Astrocyte (in vitro differentiated cells and primary cell): ENCODE measurements around the gene PTPRCAP. TPM values are rescaled to one million over a fixed set of nuclear protein-coding genes. Genes with fewer than 3 reads are reported as not detected.
A peak's percentile ranks its signal among the peaks of the same experiment; 100 is the strongest.

Experiments used
- DNase-seq: peaks from one replicate; pipeline ENCODE4 v3.0.0-alpha.2; 2010; ENCODE audit warnings: low read depth
- FAIRE-seq: peaks from 2 replicates; lab custom pipeline; 2011; peaks lifted over from hg19 to GRCh38; lab: Jason Lieb, UNC
- H2AFZ ChIP-seq: 2 replicates; pipeline ENCODE4 v1.6.0; 2012; ENCODE audit warnings: low read depth, low read length, inconsistent platforms
- H3K27ac ChIP-seq: 2 replicates; pipeline ENCODE4 v1.5.1; 2011; ENCODE audit warnings: low read depth, low read length, inconsistent platforms
- H3K27me3 ChIP-seq: 2 replicates; pipeline ENCODE4 v1.6.0; 2011; ENCODE audit warnings: low read length, inconsistent platforms; ENCODE audit not compliant: insufficient read depth
- H3K36me3 ChIP-seq: 2 replicates; pipeline ENCODE4 v1.5.1; 2011; ENCODE audit warnings: low read length, inconsistent platforms; ENCODE audit not compliant: insufficient read depth
- H3K4me1 ChIP-seq: 2 replicates; pipeline ENCODE4 v1.5.1; 2011; ENCODE audit warnings: low read length, inconsistent platforms; ENCODE audit not compliant: insufficient read depth
- H3K4me2 ChIP-seq: 2 replicates; pipeline ENCODE4 v1.6.0; 2012; ENCODE audit warnings: low read length, inconsistent platforms
- H3K4me3 ChIP-seq: 2 replicates; pipeline ENCODE4 v1.5.1; 2011; ENCODE audit warnings: low read depth, mild to moderate bottlenecking, low read length, inconsistent platforms; ENCODE audit not compliant: insufficient read depth
- H3K79me2 ChIP-seq: 2 replicates; pipeline ENCODE4 v1.6.0; 2012; ENCODE audit warnings: mild to moderate bottlenecking, low read length, inconsistent platforms; ENCODE audit not compliant: insufficient read depth
- H3K9ac ChIP-seq: 2 replicates; pipeline ENCODE4 v1.6.0; 2012; ENCODE audit warnings: mild to moderate bottlenecking, low read length, inconsistent platforms
- H3K9me3 ChIP-seq: 2 replicates; pipeline ENCODE4 v1.5.1; 2012; ENCODE audit warnings: low read depth, mild to moderate bottlenecking, low read length, inconsistent platforms; ENCODE audit not compliant: insufficient read depth
- H4K20me1 ChIP-seq: 2 replicates; pipeline ENCODE4 v1.6.0; 2012; ENCODE audit warnings: low read length, inconsistent platforms; ENCODE audit not compliant: insufficient read depth
- H3K27ac Mint-ChIP-seq: one replicate; pipeline ENCODE4 v1.8.0; 2021; ENCODE audit warnings: mild to moderate bottlenecking, mixed read lengths; ENCODE audit not compliant: unreplicated experiment
- H3K27me3 Mint-ChIP-seq: one replicate; pipeline ENCODE4 v1.8.0; 2021; ENCODE audit warnings: low read depth, mixed read lengths; ENCODE audit not compliant: unreplicated experiment
- H3K36me3 Mint-ChIP-seq: one replicate; pipeline ENCODE4 v1.8.0; 2021; ENCODE audit warnings: low read depth, mixed read lengths; ENCODE audit not compliant: unreplicated experiment
- H3K4me1 Mint-ChIP-seq: one replicate; pipeline ENCODE4 v1.8.0; 2021; ENCODE audit warnings: low read depth, mixed read lengths; ENCODE audit not compliant: unreplicated experiment
- H3K4me3 Mint-ChIP-seq: one replicate; pipeline ENCODE4 v1.8.0; 2021; ENCODE audit warnings: mild to moderate bottlenecking, moderate library complexity, mixed read lengths; ENCODE audit not compliant: unreplicated experiment
- H3K9me3 Mint-ChIP-seq: one replicate; pipeline ENCODE4 v1.8.0; 2021; ENCODE audit warnings: mild to moderate bottlenecking, mixed read lengths; ENCODE audit not compliant: unreplicated experiment
- CTCF ChIP-seq: IDR thresholded peaks from 2 replicates; pipeline ENCODE4 v1.5.1; 2011; ENCODE audit warnings: low read depth, mild to moderate bottlenecking, inconsistent platforms, low read length, moderate library complexity; ENCODE audit not compliant: insufficient read depth
- EZH2 ChIP-seq: IDR thresholded peaks from 2 replicates; pipeline ENCODE4 v1.6.1; 2012; ENCODE audit warnings: mild to moderate bottlenecking, low read length, inconsistent platforms; ENCODE audit not compliant: insufficient read depth
- total RNA-seq: library from RNA; stranded (reverse); gene quantifications from 2 replicates; pipeline ENCODE4 v1.2.1, GENCODE V29; 2021

The PTPRCAP gene
- total RNA-seq, 1 donor from 2014 or later, result 1.7 TPM

DNA sequence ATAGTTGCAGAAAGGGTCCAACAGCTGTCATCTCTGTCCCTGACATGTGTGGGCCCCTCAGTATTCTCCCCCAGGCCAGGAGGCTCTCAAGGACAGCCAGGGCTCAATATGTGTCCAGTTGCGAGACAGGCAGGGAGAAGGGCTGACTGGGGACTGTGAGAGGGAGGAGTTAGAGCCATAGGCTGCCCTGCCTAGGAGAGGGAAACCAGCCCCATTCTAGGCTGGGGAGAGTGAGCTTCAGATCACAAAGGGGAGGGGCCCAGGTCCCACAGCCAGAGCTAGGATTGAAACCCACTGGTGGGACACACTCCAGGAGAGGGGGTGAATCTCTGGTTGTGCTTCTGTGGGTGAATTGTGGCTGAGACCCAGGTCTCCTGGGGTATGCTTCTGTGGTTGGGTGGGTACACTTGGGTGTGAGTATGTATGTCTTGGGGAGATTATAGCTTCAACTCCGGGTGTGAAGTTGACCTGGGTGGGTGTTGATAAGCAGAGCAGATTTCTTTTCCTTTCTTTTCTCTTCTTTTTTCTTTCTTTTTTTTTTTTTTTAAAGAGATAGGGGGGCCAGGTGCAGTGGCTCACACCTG lies 24.1 kb downstream of the PTPRCAP start:
- H3K9me3 Mint-ChIP-seq, result no peaks in the 10 kb centered on the region
- no peak for FAIRE-seq

DNA sequence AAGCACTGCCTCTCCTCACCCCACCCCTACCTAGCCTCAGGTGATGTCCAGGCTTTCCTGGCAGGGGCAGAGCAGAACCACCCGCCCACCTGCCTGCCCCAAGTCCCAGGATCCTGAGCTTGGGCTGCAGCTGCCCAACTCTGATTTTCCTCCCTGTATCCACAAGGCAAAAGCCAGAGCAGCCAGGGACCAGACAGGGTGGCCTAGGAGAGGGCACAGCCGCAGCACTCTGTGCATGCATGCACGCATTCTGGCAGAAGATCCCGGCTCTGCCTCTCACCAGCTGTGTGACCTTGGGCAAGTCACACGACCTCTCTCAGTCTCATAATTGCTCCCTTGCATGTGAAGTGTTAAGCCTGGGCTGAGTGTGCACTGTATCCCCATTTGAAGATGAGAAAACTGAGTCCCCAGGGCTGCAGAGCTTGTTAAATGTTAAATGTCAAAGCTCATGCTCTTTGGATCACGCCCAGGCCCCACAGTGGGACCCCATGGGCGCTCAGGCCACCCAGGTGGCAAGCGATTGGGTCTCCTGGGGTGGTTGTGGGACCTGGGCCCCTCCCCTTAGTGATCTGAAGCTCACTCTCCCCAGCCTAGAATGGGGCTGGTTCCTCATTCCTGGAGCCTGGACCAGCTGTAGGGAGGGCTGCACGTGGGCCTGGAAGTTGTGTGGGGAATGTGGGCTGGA lies 24.8 kb downstream of the PTPRCAP start:
- Histone ChIP-seq H3K27ac (no peak overlapping the region), H3K4me3 (no peak overlapping the region), H3K79me2 (no peaks in the 10 kb centered on the region), H4K20me1 (no peaks in the 10 kb centered on the region), H2AFZ (no peak overlapping the region), H3K9me3 (no peaks in the 10 kb centered on the region), H3K9ac (no peak overlapping the region), H3K27me3 (peaks cover 21% of the 10 kb centered on the region), H3K4me2 (no peak overlapping the region), H3K36me3 (no peaks in the 10 kb centered on the region), H3K4me1 (peaks cover 4% of the 10 kb centered on the region)
- no peak overlapping the region for H3K27ac Mint-ChIP-seq
- no peak overlapping the region for H3K4me3 Mint-ChIP-seq
- no peaks in the 10 kb centered on the region for H3K9me3 Mint-ChIP-seq
- TF ChIP-seq CTCF (no peak), EZH2 (no peak)
- peaks cover 4% of the 10 kb centered on the region for H3K4me1 Mint-ChIP-seq
- H3K36me3 Mint-ChIP-seq, result peaks cover 2% of the 10 kb centered on the region
- H3K27me3 Mint-ChIP-seq, result peaks cover 28% of the 10 kb centered on the region
- DNase-seq (no peak), FAIRE-seq (no peak)

More for the DNA sequence above, 24.1 kb downstream of the PTPRCAP start:
- H3K9ac ChIP-seq, result no peak overlapping the region
- no peaks in the 10 kb centered on the region for H4K20me1 ChIP-seq
- H3K27ac ChIP-seq, result no peak overlapping the region
- H2AFZ ChIP-seq, result no peak overlapping the region
- H3K4me1 Mint-ChIP-seq, result peaks cover 4% of the 10 kb centered on the region
- no peaks in the 10 kb centered on the region for H3K36me3 ChIP-seq
- DNase-seq, result no peak
- H3K79me2 ChIP-seq, result no peaks in the 10 kb centered on the region
- peaks cover 2% of the 10 kb centered on the region for H3K36me3 Mint-ChIP-seq
- H3K27ac Mint-ChIP-seq, result no peak overlapping the region
- peaks cover 4% of the 10 kb centered on the region for H3K4me1 ChIP-seq
- TF ChIP-seq EZH2, result no peak
- TF ChIP-seq CTCF, result no peak
- peaks cover 21% of the 10 kb centered on the region for H3K27me3 ChIP-seq
- H3K27me3 Mint-ChIP-seq, result peaks cover 28% of the 10 kb centered on the region
- H3K4me3 ChIP-seq, result no peak overlapping the region
- H3K9me3 ChIP-seq, result no peaks in the 10 kb centered on the region
- H3K4me2 ChIP-seq, result no peak overlapping the region
- peak overlapping the region; percentile 20 for H3K4me3 Mint-ChIP-seq

- H4K20me1 ChIP-seq, result no peaks in the 10 kb centered on the region
- peaks cover 4% of the 10 kb centered on the region for H3K36me3 Mint-ChIP-seq
- no peaks in the 10 kb centered on the region for H3K9me3 Mint-ChIP-seq
- no peaks in the 10 kb centered on the region for H3K79me2 ChIP-seq
- H3K27ac ChIP-seq, result no peak overlapping the region
- no peak for DNase-seq
- TF ChIP-seq CTCF (no peak), EZH2 (no peak)
- no peaks in the 10 kb centered on the region for H3K36me3 ChIP-seq
- H3K9ac ChIP-seq, result no peak overlapping the region
- FAIRE-seq, result no peak
- H2AFZ ChIP-seq, result no peak overlapping the region
- peaks cover 29% of the 10 kb centered on the region for H3K27me3 Mint-ChIP-seq
- H3K4me3 ChIP-seq, result no peak overlapping the region
- H3K9me3 ChIP-seq, result no peaks in the 10 kb centered on the region
- H3K4me3 Mint-ChIP-seq, result no peak overlapping the region
- H3K27me3 ChIP-seq, result peaks cover 21% of the 10 kb centered on the region
- H3K4me2 ChIP-seq, result no peak overlapping the region
- H3K4me1 Mint-ChIP-seq, result peaks cover 4% of the 10 kb centered on the region
- no peak overlapping the region for H3K27ac Mint-ChIP-seq
- peaks cover 2% of the 10 kb centered on the region for H3K4me1 ChIP-seq
These were observed 25.7 kb downstream of the PTPRCAP start for GRCh38 chr11:67411785-67412152.
